Measurements from ENCODE around the gene ZBP1.

Gene ZBP1

DNA sequence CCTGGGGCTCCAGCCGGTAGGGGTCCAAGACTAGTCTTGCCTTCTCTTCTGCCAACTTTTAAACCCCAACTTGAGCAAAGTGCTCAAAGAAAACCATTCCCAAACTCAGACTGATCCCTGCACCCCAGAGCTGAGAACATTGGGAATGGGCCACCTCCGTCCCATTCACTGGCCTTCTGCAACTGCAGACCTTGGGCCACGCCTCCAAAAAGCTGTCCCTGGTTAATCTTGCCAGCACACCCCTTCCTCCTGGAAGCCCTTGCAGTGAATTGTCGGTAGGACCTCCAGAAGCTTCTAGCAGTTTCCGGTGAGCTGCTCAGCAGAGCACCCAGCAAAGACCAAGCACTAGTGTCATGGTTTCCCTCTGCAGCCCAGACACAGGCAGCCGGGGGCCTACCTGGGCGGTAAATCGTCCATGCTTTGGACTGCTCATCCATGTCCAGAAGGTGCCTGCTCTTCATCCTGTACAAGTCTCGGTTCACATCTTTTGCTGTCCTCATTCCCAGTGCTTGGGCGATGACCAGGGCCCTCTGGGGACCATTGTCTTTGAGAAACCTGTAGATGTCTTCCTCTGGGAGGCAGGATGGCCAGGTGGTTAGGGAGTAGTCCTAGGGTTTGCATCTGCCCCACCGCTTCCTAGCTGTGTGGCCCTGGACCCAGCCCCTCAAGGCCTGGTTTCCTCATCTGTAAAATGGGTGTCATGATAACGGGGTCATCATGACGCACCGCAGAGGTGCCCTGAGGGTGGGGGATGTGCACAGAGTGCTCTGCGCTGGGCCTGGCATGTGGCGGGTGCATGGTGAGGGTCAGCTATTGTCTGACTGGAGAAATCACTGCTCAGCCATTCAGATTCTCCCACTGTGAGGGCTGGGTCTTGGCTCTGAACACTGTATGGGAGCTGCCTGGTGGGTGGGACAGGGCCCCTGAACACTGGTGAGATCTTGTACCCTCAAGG, 5.5 kb downstream of the ZBP1 start:
- TF ChIP-seq, protein P1, sequence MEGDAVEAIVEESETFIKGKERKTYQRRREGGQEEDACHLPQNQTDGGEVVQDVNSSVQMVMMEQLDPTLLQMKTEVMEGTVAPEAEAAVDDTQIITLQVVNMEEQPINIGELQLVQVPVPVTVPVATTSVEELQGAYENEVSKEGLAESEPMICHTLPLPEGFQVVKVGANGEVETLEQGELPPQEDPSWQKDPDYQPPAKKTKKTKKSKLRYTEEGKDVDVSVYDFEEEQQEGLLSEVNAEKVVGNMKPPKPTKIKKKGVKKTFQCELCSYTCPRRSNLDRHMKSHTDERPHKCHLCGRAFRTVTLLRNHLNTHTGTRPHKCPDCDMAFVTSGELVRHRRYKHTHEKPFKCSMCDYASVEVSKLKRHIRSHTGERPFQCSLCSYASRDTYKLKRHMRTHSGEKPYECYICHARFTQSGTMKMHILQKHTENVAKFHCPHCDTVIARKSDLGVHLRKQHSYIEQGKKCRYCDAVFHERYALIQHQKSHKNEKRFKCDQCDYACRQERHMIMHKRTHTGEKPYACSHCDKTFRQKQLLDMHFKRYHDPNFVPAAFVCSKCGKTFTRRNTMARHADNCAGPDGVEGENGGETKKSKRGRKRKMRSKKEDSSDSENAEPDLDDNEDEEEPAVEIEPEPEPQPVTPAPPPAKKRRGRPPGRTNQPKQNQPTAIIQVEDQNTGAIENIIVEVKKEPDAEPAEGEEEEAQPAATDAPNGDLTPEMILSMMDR (IDR thresholded peaks at IDR 0.05), result no peak
- no peak for TF ChIP-seq ZFX (IDR thresholded peaks at IDR 0.05; ENCODE audit: borderline replicate concordance)
- no peak overlapping the region for H3K27ac ChIP-seq

DNA sequence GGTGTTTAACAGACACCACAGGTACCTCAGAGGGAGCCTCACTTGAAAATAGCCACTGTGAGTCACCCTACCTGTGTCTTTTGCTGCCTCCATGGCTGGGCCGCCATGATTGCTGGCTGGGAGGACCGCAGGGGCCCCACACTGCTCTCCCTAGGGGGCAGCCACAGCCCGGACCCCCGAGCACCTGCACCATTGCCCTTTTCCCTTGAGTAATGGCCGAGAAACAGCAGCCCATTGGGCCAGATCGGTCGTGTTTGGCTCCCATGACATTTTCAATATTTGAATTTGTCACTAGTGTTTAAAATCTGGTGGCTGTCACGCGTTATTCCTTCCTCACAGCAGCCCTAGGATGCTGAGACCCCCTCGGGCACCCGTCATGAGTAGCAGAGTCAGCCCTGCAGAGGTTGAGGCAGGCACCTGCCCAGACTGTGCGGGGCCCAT, 6.7 kb downstream of the ZBP1 start:
- TF ChIP-seq, protein P1 (IDR thresholded peaks at IDR 0.05), result no peak
- TF ChIP-seq ZFX (IDR thresholded peaks at IDR 0.05; ENCODE audit: borderline replicate concordance), result no peak
- no peak overlapping the region for H3K27ac ChIP-seq

DNA sequence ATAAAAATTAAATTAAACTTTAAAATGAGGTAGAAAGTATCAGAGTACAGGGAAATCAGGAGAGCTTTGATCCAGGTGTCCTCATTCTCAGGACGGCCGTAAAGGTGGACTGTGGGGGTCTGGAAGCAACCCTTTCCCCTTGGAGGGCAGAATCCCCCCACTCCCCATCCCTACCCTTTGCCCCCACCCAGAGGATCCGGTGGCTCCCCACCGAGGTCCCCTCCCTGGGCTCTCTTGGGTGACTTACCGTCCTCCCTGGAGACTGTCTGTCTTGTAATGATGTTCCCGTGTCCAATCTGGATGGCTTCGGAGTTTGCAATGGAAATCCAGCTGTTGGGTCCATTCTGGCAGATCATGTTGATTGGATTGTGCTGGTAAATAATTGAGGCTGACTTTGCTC, 7.3 kb downstream of the ZBP1 start:
- TF ChIP-seq, protein P1 (IDR thresholded peaks at IDR 0.05), result no peak
- no peak for TF ChIP-seq ZFX (IDR thresholded peaks at IDR 0.05; ENCODE audit: borderline replicate concordance)
- H3K27ac ChIP-seq, result no peak overlapping the region

DNA sequence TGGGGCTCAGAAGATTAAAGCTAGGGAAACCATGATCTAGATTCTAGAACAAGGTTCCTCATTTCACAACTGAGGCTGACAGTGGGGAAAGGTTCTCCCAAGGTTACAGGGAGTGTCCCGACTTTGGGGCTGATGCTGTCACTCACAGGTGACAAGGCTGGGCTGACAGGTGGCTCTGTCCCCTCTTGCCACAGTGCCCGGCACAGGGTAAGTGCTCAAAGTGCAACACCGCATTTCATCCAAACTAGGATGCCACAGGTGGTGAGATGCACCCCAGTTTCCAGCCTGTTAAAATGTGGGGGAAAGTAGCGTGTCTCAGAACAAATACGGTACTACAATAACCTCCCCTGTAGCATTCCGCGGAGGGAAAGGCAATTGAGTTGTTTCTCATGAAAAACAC, 7.8 kb downstream of the ZBP1 start:
- H3K27ac ChIP-seq, result no peak overlapping the region
- TF ChIP-seq, protein P1 (IDR thresholded peaks at IDR 0.05), result no peak
- no peak for TF ChIP-seq ZFX (IDR thresholded peaks at IDR 0.05; ENCODE audit: borderline replicate concordance)

DNA sequence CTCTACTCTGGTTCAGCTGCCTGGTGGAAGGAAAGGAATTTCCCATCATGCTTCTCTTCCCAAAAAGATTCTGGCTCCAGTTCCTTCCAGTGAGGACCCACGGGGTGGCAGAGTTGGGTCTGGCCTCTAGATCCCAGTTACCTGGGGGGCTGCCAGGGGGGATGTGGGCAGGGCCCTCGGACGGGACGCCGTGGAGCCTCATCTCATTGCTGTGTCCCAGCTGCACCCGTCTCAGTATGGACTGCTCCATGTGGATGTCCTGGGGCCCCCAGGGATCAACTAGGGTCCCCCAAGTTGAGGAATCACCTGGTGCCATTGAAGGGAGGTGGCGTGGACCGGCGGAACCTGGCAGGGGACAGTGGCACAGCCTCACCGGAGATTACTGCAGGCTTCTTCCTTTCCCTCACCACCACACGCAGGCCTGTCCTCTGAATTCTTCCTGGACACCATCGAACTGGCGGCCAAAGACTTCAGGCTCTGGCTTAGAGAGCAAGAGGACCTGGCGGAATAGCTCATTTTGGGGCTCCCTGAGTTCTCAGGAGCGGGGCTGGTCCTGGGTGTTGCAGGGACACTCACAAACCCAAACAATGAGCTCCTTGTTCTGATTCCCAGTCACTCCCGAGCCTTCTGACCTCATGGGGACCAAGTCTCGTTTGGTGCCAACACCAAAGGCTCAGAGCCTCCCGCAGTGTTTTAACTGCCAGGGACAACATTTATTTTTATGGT, 8.5 kb downstream of the ZBP1 start:
- TF ChIP-seq, protein P1 (IDR thresholded peaks at IDR 0.05), result no peak
- TF ChIP-seq ZFX (IDR thresholded peaks at IDR 0.05; ENCODE audit: borderline replicate concordance), result no peak
- H3K27ac ChIP-seq, result no peak overlapping the region

DNA sequence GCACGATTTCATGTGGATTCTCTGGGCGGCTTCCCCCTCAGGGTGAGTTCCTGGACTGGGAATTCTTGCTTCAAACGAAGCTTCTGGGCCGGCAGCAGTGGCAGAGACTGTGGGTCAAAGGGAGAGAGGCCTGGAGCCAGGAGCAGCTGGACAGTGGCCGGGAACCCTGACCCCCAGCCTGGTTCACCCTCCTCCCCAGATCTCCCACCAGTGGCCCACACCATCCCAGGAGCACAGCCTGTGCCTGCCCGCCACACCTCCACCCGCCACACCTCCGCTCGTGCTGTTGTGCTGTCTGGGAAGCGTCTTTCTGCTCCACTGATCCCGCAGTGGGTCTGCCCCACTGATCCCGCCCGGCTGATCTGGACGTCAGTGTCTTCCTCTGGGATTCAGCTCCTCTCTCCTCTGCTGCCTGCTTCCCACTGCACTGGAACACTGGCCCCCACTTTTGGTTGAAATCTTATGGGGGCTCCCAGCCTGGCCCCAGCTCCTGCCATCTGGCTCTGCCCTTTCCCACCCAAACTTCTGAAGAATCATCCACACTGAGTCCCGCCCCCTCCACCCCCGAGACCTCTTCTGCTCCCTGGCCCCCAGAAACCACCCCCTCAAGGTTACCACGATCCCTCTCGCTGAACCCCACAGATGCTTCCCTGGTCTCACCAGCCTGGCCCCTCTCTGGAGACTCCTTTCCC, 9.8 kb downstream of the ZBP1 start:
- TF ChIP-seq, protein P1 (IDR thresholded peaks at IDR 0.05), result no peak
- no peak for TF ChIP-seq ZFX (IDR thresholded peaks at IDR 0.05; ENCODE audit: borderline replicate concordance)
- H3K27ac ChIP-seq, result no peak overlapping the region

All from 22Rv1 (cell line).